Measurements from ENCODE around the gene NADK2.

NADK2 gene

DNA sequence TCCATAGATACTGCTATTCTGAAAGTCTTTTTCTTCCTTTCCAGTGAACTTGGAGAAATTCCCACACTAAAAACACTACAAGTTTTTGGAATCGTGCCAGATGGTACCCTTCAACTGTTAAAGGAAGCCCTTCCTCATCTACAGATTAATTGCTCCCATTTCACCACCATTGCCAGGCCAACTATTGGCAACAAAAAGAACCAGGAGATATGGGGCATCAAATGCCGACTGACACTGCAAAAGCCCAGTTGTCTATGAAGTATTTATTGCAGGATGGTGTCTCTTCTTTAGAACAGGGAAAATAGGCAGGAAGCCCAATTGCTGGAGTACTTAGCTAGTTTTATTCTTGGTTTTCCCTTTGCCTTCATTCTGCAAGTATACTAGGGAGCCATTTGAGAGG is 60.0 kb downstream of the NADK2 start:
- FAIRE-seq (no peak), DNase-seq (ENCODE audit: insufficient read length, low spot score) (no peak)
- TF ChIP-seq, protein P1, sequence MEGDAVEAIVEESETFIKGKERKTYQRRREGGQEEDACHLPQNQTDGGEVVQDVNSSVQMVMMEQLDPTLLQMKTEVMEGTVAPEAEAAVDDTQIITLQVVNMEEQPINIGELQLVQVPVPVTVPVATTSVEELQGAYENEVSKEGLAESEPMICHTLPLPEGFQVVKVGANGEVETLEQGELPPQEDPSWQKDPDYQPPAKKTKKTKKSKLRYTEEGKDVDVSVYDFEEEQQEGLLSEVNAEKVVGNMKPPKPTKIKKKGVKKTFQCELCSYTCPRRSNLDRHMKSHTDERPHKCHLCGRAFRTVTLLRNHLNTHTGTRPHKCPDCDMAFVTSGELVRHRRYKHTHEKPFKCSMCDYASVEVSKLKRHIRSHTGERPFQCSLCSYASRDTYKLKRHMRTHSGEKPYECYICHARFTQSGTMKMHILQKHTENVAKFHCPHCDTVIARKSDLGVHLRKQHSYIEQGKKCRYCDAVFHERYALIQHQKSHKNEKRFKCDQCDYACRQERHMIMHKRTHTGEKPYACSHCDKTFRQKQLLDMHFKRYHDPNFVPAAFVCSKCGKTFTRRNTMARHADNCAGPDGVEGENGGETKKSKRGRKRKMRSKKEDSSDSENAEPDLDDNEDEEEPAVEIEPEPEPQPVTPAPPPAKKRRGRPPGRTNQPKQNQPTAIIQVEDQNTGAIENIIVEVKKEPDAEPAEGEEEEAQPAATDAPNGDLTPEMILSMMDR (IDR thresholded peaks at IDR 0.05; ENCODE audit: insufficient read depth, missing control alignments), result no peak

DNA sequence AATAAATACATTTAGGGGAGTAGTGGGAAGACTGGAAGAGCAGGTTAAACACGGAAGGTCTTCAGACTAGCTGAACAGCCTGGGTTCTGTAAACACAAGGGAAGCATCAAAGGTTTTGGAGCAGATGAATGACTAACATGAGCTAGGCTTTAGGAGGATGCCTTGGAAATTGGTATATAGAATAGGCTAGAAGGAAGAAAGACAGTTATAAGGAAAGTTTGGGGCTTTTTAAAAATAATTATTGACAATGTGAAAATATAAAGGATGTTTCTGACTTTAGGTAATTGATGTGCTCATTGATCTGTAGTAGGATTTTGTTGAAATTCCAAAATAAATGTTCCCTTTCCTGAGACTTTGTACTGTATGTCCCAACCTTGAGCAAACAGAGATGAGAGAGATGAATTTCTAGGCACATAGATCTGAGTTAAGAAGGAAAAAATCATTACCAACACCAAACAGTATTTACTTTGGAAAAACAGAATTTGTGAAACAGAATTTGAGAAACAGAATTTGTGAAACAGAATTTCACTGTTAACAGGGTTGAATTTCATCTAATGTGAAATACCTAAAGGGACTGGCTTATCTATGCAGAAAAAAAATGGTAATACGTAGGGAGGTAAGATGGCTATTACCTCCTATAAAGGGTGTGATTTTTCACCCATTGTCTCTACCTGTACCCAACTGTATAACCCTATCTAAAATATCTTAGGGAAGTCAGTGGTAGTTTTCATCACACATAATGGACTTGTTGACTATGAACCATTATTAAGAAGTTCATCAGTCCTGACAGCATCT is 61.0 kb downstream of the NADK2 start:
- DNase-seq (ENCODE audit: insufficient read length, low spot score) (no peak), FAIRE-seq (no peak)
- TF ChIP-seq, protein P1 (IDR thresholded peaks at IDR 0.05; ENCODE audit: insufficient read depth, missing control alignments), result no peak

DNA sequence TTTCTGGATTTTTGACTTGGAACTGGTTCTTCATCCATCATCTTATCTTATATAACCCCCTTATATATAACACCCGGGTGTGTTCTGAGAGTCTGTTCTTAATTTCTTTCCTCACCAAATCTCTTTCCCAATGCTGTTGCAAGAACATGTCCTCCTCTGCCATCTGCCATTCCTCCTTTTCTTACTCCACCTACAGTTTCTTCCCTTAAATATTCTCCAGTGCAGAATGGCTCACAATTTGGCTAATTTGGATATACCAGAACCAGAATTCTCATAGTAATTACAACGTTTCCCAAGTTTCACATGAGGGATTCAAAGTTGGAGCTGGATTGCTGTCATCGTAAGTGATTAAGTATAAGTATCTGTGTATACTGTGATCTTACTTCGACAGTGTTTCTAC is 61.8 kb downstream of the NADK2 start:
- TF ChIP-seq, protein P1 (IDR thresholded peaks at IDR 0.05; ENCODE audit: insufficient read depth, missing control alignments), result no peak
- no peak for FAIRE-seq

DNA sequence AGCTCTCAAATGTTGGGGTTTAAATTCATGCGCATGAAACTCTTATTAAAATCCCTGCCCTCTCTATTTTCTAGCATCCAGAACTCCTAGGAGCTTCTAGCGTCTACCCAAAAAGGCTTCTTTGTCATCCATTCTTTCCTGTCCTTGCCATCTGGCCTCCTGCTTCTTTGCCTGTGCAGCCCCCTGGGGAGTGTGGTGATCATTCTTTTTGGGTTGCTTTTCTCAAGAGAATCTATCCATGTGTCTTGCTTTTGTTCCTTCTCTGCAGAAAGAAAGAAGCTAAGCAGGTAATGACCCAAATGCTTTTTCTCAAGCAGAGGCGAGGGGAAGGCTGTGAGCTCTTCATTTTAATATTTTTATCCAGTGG is 63.2 kb downstream of the NADK2 start:
- DNase-seq (ENCODE audit: insufficient read length, low spot score) (no peak), FAIRE-seq (no peak)
- TF ChIP-seq, protein P1 (IDR thresholded peaks at IDR 0.05; ENCODE audit: insufficient read depth, missing control alignments), result no peak

More for the DNA sequence above, 61.8 kb downstream of the NADK2 start:
- DNase-seq (ENCODE audit: insufficient read length, low spot score), result no peak

DNA sequence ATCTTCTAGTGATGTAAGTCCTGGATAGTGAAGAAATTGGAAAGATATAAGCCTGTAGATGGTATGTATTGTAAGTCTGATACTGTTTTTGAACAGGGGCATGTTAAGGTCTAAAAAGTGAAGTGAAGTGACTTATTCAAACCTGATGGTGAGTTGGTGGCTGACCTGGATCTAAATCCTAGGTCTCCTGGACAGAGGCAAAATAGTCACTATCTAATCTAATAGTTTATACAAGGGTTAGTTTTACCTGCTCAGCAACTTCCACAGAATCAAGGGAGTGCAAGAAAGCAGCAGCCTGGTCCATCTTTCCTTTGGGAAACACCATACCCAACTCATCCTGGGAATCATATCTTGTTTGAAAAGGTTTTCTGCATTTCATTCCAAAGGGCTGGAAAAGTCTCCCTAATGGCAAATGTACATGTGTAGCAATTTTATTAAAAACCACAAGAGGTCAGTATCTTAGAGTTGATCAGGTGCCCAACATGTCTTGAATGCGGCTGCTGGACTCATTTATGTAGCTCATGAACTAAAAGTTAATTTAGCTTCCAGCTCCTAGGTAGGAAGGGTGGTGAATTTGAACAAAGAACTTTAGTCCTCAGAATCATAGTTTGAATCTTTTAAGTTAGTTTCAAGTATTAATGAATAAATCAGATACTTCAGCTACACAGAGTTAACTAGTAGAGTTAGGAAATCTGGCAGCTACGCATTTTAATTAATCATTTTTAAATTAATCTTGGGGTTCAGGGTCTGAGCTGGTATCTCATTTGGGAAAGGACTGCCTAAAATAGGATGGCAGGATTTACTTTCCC is 63.8 kb downstream of the NADK2 start:
- peak; percentile 25 for FAIRE-seq

DNA sequence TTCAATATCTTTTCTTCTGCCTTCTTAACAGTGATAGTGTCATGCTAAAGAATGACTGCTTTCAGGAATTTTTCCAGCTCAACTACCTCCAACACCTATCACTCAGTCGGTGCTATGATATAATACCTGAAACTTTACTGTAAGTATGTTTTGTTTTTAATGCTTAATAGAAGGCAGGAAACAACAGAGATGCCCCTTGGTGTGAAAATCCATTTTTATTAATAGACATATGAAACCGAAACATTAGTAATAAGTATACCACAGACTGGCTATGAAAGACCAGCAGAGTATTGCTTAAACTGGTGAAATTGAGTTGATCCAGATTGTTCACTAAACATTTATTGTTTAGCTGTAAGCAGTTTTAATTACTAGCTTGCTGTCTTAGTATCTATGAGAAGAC is 64.6 kb downstream of the NADK2 start:
- TF ChIP-seq, protein P1 (IDR thresholded peaks at IDR 0.05; ENCODE audit: insufficient read depth, missing control alignments), result no peak
- DNase-seq (ENCODE audit: insufficient read length, low spot score), result no peak
- no peak for FAIRE-seq

More for the DNA sequence above, 63.8 kb downstream of the NADK2 start:
- no peak for DNase-seq (ENCODE audit: insufficient read length, low spot score)
- TF ChIP-seq, protein P1 (IDR thresholded peaks at IDR 0.05; ENCODE audit: insufficient read depth, missing control alignments), result peak; percentile 45

DNA sequence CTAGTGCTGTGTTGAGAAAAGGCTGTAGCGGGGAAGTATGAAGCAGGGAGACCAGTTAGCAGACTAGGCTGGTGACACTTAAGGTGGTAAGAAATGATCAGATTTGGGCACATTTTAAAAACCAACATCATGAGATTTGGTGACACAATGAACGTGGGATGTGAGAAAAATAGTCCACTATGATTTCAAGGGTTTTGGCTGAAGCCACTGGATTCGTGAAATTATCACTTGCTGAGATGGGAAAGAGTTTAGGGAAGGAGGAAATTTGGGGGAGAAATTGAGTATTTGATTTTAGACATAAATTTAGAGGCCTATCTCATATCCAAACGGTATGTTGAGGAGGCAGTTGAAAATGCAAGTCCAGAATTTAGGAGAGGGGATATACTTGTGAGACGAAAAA is 66.7 kb downstream of the NADK2 start:
- TF ChIP-seq, protein P1 (IDR thresholded peaks at IDR 0.05; ENCODE audit: insufficient read depth, missing control alignments), result no peak
- no peak for FAIRE-seq
- DNase-seq (ENCODE audit: insufficient read length, low spot score), result no peak

Measured in D721Med (cell line).